Muscle of arm (tissue), 12 donors: Measurements from ENCODE around the gene BTNL2. TPM values are rescaled to one million over a fixed set of nuclear protein-coding genes. Genes with fewer than 3 reads are reported as not detected.

Experiments used
- DNase-seq: peaks from one replicate; pipeline ENCODE4 v3.0.0-alpha.2; 2013
- polyA plus RNA-seq, 12 donors: library from polyadenylated mRNA; unstranded; fragments of 120-200 nt; gene quantifications; one replicate each; pipeline ENCODE4 v1.2.1, GENCODE V29; 2013; ENCODE audit not compliant: insufficient read length in 12 of 12

BTNL2 gene
- polyA plus RNA-seq, 12 donors, result 0.16 to 2.1 (median 0.67) TPM; not detected in 4

DNA sequence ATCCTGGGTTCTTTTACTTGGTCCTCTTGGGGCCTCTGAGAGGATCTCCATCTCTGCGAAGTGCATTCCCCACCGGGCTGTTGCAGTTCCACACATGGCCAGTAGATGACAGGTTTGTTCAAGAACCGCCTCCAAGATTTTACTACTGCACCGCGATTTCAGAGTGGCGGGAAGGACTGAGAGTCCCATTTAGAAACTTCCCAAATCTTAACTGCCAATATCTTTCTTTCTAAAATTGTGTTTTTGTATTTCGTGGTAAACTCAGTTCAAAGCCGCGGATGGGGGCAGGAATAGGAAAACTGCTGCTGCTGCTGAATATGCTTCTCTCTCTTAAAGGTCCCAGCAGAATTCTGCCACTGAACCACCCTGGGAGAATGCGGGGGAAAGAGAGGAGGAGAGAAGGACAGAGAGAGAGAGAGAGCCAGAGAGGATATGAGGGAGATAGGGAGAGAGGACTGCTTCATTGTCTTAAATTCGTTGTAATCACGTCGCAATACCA, 8.6 kb upstream of the BTNL2 start:
- peak; percentile 65 for DNase-seq

DNA sequence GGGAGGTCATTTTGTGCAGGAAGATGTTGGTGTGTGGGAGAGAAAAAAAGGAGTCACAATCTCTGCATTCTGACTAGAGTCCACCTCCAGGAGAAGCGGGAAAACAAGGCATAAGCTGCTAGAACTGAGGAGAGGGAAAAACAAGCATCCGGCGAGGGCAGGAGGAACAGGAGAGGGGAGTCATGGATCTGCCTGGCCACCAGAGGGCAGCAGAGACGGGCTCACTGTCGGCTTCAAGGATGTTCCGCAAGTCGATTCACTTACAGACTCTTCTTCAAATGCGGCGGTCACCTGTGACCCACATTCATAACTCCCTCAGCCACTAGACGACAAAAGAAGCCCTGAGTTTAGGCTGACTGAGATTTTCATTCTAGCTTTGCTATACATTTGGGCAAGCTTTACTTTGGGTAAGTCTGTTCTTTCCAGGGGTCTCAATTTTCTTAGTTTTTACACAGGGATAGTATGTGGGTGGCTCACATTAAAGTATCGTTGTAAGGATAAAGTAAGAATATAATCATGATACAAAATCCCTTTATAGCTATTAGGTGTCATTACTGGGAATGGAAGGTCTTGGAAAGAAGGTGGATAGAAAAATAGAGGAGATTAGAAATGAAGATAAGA, 6.6 kb upstream of the BTNL2 start:
- DNase-seq, result peak; percentile 78

- no peak for DNase-seq
Measured at GRCh38 chr6:32411566-32412327, 4.8 kb upstream of the BTNL2 start.

DNA sequence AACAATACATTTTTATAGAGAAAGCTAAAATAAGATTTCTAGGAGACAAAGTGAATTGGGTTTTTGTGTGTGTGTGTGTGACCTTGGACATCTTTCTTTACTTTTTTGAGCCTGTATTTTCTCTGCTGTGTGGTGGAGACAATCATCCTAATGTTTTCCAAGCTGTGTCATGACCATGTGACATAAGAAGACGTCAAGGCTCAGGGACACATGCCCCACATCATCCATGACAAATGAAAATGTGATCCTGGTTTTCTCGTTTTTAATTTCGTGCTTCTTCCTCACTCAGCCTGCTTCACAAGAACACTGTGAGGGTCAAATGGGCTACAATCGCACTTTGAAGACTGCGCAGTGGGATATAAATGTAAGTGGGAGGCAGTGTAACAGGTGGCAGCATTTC, 3.9 kb upstream of the BTNL2 start:
- DNase-seq, result no peak

DNA sequence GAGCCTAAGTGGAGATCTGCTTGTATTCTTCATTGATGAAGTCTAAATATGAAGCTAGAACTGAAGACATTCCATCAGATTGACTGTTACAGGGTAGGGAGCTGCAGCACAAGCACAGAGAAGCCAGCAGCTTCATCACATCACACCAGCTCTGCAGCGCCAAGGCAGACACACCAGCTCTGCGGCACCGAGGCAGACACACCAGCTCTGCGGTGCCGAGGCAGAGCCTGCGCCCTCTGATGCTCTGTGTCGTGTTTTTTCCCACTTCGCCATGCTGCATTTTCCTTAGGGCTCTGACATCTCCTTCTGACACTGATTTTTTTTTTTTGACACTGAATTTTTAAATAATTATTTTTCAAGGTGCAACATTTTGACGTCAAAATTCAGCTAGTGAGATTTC, 784 bp downstream of the BTNL2 start:
- DNase-seq, result no peak

DNA sequence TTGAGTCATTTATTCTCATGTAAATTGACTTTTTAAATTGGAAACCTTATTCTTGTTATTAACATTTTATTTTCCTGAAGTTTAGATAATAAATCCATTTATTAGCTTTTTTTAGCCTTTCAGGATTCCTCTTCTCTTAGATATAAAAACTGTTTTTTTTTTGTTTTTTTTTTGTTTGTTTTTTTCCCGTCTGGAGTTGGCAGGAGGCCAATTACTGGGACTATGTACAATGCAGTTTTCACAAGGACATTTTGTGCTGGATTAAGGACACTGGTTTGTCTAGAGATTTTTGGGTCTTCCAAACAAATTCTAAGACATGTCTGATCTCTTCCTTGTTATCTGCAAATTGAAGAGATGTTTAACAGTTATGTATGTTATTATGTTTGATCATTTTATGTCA, 1.3 kb downstream of the BTNL2 start:
- DNase-seq, result no peak

GRCh38 chr6:32402812-32403211, 4.2 kb downstream of the BTNL2 start:
- no peak for DNase-seq

DNA sequence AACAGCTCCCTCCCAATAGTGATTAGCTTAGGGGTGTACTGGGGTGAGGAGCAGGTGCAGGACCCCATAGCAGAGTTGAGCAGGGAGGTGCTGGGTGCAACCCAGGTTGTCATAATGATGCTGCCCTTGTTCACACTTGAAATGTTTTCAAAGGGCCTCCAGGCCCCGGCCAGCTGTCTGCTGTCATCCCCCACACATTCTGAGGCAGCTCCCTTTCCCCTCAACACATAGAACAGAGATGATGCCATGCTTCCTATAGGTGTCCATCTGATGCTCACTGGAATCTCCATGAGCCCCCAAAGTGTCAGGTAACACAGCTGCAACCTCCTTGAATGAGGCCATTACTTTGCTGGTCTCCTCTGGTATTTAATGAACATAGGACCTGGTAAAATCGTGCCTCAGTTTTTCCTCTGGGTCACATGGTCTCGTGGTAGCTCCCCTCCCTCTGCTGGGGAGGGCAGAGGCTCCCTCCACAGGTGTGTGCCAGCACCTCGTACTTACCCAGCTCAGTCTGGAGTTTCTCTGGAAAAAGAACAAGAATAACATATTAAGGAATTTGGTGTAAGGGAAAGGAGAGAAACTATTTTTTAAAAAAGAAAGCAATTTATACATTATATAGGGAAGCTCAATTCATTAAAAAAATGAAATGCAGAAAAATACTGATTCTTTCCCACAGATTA, 5.6 kb downstream of the BTNL2 start:
- no peak for DNase-seq

- DNase-seq, result no peak
Measured at GRCh38 chr6:32397252-32397920, 9.6 kb downstream of the BTNL2 start.

GRCh38 chr6:32396028-32396427, 11.0 kb downstream of the BTNL2 start:
- no peak for DNase-seq

DNA sequence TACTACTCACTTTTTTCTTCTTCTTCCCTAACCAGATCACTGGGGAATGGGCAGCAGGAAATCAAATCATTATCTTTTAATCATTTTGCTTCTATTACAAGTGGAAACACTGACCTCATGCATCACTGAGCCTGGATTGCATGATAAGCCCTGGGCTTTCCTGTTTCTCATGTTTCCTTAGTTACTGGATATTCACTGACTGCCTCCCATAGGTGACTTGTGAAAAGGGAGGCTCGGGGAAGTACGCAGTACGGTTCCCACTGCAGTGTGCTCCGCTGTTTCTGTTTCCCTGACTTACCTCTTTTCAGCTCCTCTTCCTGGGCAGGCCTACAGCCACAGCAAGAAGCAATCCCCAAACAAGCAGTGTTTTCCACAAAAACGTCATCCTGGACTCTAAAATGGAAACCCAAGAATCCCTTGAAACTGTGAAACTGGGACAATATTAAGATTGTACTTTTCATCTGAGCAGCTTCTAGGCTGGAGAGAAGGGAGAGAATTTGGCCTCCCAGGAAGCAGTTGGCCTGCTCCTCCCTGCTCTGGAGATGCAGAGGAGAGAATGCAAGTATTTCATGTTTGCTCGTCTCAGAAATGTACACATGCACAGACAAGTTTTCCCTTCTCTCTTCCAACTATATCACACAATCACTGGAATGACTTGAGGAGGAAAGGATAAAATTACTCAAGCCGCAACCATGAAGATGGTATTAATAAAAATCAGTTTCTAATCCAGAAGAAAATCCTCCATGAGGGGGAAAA, 13.1 kb downstream of the BTNL2 start:
- DNase-seq, result peak; percentile 59

- DNase-seq, result no peak
Measured at GRCh38 chr6:32391505-32391904, 15.5 kb downstream of the BTNL2 start.

DNA sequence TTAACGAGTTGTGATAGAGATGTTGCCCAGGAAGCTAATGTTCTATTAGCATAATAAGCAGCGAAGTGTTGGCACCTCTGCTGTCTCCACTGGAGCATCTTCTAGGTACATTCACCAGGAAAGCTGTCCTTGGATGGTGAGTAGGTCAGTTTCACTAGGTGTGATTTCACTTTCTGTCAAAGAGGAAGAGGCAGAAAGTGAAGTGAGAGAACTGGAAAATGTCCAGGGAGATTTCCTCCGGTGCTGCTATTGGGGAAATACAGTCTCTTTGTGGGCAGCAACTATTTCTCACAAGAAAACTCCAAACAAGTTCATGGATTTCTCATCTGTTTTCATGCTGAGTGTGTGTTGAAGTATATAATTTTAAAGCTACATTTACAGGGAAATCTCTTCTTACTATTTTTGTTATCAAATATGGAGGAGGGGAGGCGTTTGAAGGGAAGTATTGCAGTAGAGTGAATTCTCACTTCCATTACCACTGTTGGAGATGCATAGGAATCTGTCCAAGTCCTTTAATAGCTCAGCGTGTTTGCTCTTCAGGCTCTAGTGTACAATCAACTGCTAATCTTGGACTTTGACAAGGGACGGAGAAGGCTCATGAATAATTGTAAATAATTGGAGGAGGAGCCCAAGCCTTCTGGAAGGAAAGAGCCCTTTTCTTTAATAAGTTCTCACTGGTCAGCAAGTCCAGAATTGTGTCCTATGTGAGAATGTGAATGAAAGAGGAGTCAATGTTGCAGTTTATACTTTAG, 19.2 kb downstream of the BTNL2 start:
- DNase-seq, result no peak

DNA sequence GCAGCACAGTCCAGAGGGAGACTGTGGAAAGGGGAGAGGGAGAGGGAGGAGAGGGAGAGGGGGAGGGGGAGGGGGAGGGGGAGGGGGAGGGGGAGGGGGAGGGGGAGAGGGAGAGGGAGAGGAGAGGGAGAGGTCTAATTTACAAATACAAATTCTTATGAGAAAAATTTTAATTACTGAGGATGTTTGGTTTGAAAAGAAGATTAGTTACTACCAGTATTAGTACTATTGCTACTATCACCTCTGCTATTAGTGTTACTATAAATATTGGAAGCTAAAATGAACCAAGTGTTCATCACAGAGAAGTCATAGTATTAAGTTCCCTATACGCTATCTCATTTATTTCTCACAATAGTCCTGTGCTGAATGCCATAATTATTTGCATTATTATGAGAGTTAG, 20.9 kb downstream of the BTNL2 start:
- DNase-seq, result no peak

GRCh38 chr6:32382757-32383420, 24.1 kb downstream of the BTNL2 start:
- DNase-seq, result no peak

GRCh38 chr6:32379545-32379944, 27.4 kb downstream of the BTNL2 start:
- no peak for DNase-seq

DNA sequence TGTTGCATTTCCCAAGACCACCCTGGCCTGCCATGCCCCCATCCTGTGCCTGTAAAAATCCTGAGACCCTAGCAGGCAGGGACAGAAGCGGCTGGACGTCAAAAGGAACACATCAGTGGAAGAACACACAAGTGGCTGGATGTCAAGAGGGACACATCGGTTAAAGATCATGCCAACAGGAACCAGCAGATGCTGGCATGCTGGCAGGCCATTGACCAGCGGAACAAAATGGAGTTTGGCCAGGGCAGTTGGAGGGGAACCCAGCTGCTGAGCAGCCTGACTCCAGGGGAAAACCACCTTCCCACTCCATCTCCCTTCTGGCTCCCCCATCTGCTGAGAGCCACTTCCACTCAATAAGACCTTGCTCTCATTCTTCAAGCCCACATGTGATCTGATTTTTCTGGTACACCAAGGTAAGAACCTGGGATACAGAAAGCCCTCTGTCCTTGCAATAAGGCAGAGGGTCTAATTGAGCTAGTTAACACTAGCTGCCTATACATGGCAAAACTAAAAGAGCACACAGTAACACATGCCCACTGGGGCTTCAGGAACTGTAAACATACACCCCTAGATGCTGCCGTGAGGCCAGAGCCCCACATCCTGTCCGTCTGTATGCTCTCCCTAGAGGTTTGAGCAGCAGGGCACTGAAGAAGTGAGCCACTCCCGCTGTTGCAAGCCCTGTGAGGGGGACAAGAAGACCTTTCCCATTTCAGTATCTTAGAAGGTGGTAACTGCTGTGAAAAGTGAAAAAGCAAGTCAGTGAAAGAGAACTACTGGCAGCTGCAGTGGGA, 31.0 kb downstream of the BTNL2 start:
- DNase-seq, result no peak

GRCh38 chr6:32371803-32372202, 35.2 kb downstream of the BTNL2 start, which contains the start of gene TSBP1:
TSS of gene TSBP1 (minus strand) at chr6:32371903. CDS start at chr6:32371706, 197 bp downstream.
- no peak for DNase-seq

DNA sequence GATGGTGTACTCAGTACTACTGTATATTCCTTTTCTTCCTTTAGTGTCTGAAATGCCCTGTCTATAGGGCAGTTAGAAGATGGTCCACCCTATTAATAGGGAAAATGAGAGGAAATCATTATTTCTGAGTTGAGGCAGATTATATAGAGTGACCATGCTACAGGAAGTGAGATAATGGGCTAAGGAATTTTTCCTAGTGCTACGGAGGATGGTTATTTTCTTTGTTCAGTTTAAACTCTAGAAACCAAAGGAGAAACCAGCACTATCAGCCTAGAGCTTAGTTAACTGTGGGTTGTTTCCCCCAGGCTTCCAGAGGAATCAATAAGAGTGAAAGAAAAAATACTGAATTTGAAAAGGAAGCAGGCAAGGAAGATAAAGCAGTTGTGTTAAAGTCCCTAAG, 35.8 kb downstream of the BTNL2 start:
- no peak for DNase-seq
